Heart left ventricle (tissue), 13 donors: ENCODE data around the gene GALNT12.

ENCODE experiments used
- CTCF ChIP-seq, 12 donors: fragments of 200-600 bp; sonication (generic) in 4 of 12; IDR thresholded peaks; one replicate each; pipeline versions ENCODE4 v1.5.0 to v1.8.0; 2018 to 2022; ENCODE audit warnings: antibody characterized with exemption in 12 of 12, mild to moderate bottlenecking in 5 of 12
- POLR2A ChIP-seq, 2 donors: fragments of 450-650 bp; IDR thresholded peaks; one replicate each; pipeline ENCODE4 v1.6.1; 2017; ENCODE audit warnings: antibody characterized with exemption in 2 of 2, mild to moderate bottlenecking in 2 of 2, moderate library complexity in 2 of 2
- donor health status: ischemic (EF 13 %, LVEDD 7.1; RV severe dilation, severe dysfunction).
- donor health status: DM: no; HTN: yes; CAD: no.
- donor health status: DM: no; HTN: no; CAD: no.
- donor health status: ischemic (EF 25% LVEDD 6.9; RV normal size, moderate dysfunction).
- donor health status: ischemic (EF 25% LVEDD 5.7; RV mildly dilated, moderate dysfunction).
- donor health status: ischemic (EF 35%, LVEDD 5.7; RV mildly dilated, moderate dysfunction).
- donor health status: nonischemic (EF 11% LVEDD 7.7; RV severe dilation, severe dysfunction).
- donor health status: DM: yes; HTN: yes; CAD: no.
- donor health status: PGD.
- donor health status: ischemic (EF 29% LVEDD 5.4; RV normal size, mild dysfunction).
- donor health status: nonischemic (EF 23%, LVEDD 6.1; RV moderate dilation, normal function).

GRCh38 chr9:98774746-98775145, 32.7 kb upstream of the GALNT12 start:
- TF ChIP-seq CTCF (IDR thresholded peaks at IDR 0.05) (peak in 10 of 12 donors; percentile 10 to 45 (median 32)), POLR2A (IDR thresholded peaks at IDR 0.05) (no peak)
